Measurements from ENCODE around the gene LMTK2. TPM values are rescaled to one million over a fixed set of nuclear protein-coding genes. Genes with fewer than 3 reads are reported as not detected.

The LMTK2 gene
- total and polyA plus RNA-seq, 3 donors from 2014 or later = 16.1 to 36.1 (median 35.5) TPM

DNA sequence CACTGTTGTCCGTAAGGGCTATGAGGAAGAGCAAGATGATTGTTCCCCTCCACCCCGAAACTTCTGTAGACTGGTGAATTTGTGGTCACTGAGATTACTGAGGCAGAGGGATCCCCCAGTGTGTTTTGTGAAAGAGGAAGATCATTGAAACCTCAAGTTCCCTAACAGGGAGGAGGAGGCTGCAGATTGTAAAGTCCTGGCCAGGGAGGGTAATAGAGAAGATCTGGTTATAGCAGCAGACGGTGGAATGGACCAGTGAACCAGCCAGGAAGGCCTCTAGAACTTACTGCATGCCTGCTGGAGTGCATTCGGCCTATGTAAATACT lies 31.1 kb downstream of the LMTK2 start:
- DNase-seq = no peak
- WGBS, 2 donors = 85 to 89% methylated on average over 4 of the region's 4 CpGs
- no peaks in the 10 kb centered on the region for H3K36me3 ChIP-seq (ENCODE audit: low read depth, missing control alignments)
- no peaks in the 10 kb centered on the region for H3K9me3 ChIP-seq
- no peaks in the 10 kb centered on the region for H3K27me3 ChIP-seq
- H3K4me3 ChIP-seq = no peak overlapping the region
- TF ChIP-seq, protein P1, sequence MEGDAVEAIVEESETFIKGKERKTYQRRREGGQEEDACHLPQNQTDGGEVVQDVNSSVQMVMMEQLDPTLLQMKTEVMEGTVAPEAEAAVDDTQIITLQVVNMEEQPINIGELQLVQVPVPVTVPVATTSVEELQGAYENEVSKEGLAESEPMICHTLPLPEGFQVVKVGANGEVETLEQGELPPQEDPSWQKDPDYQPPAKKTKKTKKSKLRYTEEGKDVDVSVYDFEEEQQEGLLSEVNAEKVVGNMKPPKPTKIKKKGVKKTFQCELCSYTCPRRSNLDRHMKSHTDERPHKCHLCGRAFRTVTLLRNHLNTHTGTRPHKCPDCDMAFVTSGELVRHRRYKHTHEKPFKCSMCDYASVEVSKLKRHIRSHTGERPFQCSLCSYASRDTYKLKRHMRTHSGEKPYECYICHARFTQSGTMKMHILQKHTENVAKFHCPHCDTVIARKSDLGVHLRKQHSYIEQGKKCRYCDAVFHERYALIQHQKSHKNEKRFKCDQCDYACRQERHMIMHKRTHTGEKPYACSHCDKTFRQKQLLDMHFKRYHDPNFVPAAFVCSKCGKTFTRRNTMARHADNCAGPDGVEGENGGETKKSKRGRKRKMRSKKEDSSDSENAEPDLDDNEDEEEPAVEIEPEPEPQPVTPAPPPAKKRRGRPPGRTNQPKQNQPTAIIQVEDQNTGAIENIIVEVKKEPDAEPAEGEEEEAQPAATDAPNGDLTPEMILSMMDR (IDR thresholded peaks at IDR 0.05) = no peak
- no peak for TF ChIP-seq POLR2A (IDR thresholded peaks at IDR 0.05)
- no peak overlapping the region for H3K27ac ChIP-seq
- intact Hi-C loops (cut with DNase I; ENCODE audit: low total_unique reads) = no loop called here
- peaks cover 4% of the 10 kb centered on the region for H3K4me1 ChIP-seq

DNA sequence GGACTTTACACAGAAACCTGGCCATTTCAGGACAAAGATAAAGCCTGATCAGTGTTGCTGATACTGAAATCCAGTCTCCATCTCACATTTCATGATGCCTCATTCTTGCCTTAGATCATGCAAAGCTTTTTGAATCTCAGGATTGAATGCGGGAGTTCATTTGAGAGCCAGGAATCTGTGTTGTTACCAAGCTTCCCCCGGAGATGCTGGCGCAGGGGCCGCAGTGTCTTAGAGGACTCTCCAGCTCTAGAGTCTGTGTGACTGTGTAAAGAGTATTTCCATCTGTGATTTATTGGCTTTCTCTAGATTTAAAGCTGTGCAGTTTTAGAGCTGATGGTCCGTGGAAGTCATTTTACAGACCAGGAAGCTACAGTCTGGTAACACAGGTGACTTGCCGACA lies 32.0 kb downstream of the LMTK2 start:
- peaks cover 3% of the 10 kb centered on the region for H3K4me1 ChIP-seq

DNA sequence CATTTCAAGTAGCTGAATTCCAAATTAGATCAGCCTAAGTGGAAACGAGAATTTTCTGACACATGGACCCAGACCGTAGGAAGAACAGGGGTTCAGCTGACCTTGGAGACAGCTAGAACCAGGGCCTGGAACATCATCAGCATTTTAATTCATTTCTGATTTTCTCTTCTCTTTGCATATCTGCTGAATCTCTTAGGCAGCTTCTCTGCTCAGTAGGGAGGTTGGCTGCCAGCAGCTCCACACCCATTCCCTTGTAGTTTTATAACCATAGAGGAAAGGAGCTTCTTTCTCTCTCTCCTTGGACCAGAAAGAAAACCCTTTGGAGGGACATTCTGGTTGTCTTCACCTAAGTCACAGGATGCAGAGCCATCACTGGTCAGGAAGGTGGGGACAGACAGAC lies 36.0 kb downstream of the LMTK2 start:
- Histone ChIP-seq H3K9me3 (no peaks in the 10 kb centered on the region), H3K27ac (no peak overlapping the region), H3K4me3 (no peak overlapping the region), H3K4me1 (no peaks in the 10 kb centered on the region), H3K36me3 (ENCODE audit: low read depth, missing control alignments) (no peaks in the 10 kb centered on the region), H3K27me3 (no peaks in the 10 kb centered on the region)
- intact Hi-C loops (cut with DNase I; ENCODE audit: low total_unique reads) = no loop called here
- no peak for TF ChIP-seq POLR2A (IDR thresholded peaks at IDR 0.05)
- TF ChIP-seq, protein P1 (IDR thresholded peaks at IDR 0.05) = no peak
- 78 to 81% methylated on average over 2 of the region's 2 CpGs for WGBS, 2 donors
- no peak for DNase-seq

More for the DNA sequence above, 32.0 kb downstream of the LMTK2 start:
- no peak for TF ChIP-seq POLR2A (IDR thresholded peaks at IDR 0.05)
- TF ChIP-seq, protein P1 (IDR thresholded peaks at IDR 0.05) = no peak
- H3K27ac ChIP-seq = no peak overlapping the region
- DNase-seq = no peak
- WGBS, 2 donors = 89 to 99% methylated on average over 6 of the region's 6 CpGs
- H3K9me3 ChIP-seq = no peaks in the 10 kb centered on the region
- no peaks in the 10 kb centered on the region for H3K27me3 ChIP-seq
- H3K4me3 ChIP-seq = no peak overlapping the region
- intact Hi-C loops (cut with DNase I; ENCODE audit: low total_unique reads) = no loop called here
- H3K36me3 ChIP-seq (ENCODE audit: low read depth, missing control alignments) = no peaks in the 10 kb centered on the region

DNA sequence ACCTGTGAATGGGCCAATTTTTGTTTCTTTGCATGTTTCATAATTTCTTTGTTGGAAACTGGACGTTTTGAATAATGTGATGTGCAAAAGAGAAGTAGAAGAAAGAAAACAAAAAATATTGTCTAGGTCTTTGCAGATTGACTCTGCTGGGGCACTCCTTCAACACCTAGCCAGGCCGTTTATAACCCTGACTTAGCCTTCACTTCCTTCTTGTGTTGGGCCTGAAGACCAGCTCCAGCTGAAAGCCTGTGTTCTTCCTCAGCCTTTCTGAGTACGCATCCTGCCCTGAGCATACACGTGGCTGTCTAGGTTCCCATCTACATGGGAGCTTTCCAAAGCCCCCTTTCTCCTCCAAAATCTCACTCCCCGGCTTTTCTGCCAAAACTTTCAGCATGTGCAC lies 41.9 kb downstream of the LMTK2 start:
- WGBS, 2 donors = 84 to 89% methylated on average over 5 of the region's 5 CpGs
- intact Hi-C loops (cut with DNase I; ENCODE audit: low total_unique reads) = no loop called here

DNA sequence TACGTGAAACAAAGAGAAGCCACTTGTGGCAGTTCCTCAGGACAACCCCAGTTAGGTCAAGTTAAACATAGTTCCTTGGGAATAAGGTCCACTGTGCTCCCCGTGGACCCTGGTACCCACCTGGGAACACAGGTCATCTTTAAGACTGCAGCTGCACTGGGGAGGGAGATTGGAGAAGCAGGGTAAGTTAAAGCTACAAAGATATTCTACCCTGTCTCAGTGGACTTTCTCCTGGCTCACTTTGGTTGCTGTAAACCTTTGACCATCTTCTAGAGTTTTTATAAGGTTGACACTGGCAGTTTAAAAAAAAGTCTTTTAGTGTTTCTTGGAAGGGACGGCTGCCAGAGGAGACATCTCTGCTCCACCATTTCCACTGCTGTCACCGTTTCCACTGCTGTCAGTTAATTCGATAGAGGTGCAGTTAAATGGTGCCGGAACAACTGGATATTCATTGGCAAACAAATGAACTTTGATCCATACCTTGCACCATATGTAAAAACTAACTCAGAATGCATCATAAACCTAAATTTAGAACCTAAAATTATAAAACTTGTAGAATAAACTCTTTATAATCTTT lies 42.5 kb downstream of the LMTK2 start:
- DNase-seq = no peak

More for the DNA sequence above, 41.9 kb downstream of the LMTK2 start:
- no peak overlapping the region for H3K4me3 ChIP-seq
- H3K27me3 ChIP-seq = no peaks in the 10 kb centered on the region
- H3K27ac ChIP-seq = no peak overlapping the region
- no peaks in the 10 kb centered on the region for H3K4me1 ChIP-seq
- TF ChIP-seq POLR2A (IDR thresholded peaks at IDR 0.05) = no peak
- TF ChIP-seq, protein P1 (IDR thresholded peaks at IDR 0.05) = no peak
- H3K9me3 ChIP-seq = no peaks in the 10 kb centered on the region
- no peak for DNase-seq
- no peaks in the 10 kb centered on the region for H3K36me3 ChIP-seq (ENCODE audit: low read depth, missing control alignments)

More for the DNA sequence above, 42.5 kb downstream of the LMTK2 start:
- WGBS, 2 donors = 93 to 96% methylated on average over 6 of the region's 6 CpGs
- Histone ChIP-seq H3K36me3 (ENCODE audit: low read depth, missing control alignments) (no peaks in the 10 kb centered on the region), H3K4me3 (no peak overlapping the region), H3K27ac (no peak overlapping the region), H3K27me3 (no peaks in the 10 kb centered on the region), H3K9me3 (no peaks in the 10 kb centered on the region), H3K4me1 (no peaks in the 10 kb centered on the region)
- TF ChIP-seq, protein P1 (IDR thresholded peaks at IDR 0.05) = no peak
- TF ChIP-seq POLR2A (IDR thresholded peaks at IDR 0.05) = no peak
- intact Hi-C loops (cut with DNase I; ENCODE audit: low total_unique reads) = no loop called here
